HG03175 (cell line): ENCODE data around the gene CCT5.
"Not testable (repeated sequence)": the region's sequence is repeated elsewhere in the genome, so short reads cannot be mapped to it uniquely, and the experiment has no call there.

Experiments used
- ATAC-seq: cut with Tn5 transposase; IDR thresholded peaks from one replicate; pipeline ENCODE4 v1.9.1; 2021; ENCODE audit warnings: mild to moderate bottlenecking, moderate library complexity; ENCODE audit not compliant: unreplicated experiment

The CCT5 gene

GRCh38 chr5:10244342-10244944 is 5.6 kb upstream of the CCT5 start:
- ATAC-seq: no peak

DNA sequence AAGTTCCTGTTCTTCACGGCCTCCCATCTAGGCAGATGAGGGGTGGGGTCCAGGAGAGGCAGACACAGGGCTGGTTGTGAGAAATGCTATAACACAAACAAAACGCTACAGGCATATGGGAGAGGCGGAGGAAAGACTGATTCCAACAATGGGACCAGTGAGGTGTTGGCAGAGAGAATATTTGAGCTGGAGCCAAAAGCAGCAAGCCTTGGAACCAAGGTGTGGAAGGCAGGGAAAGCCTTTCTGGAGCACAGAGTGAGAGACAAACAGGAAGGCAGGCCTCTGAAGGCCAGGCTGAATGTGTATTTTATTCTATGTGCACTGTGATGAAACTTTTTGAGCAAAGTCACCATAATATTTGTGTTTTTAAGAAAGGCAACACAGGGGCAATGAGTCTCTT is 3.3 kb upstream of the CCT5 start:
- no peak for ATAC-seq

DNA sequence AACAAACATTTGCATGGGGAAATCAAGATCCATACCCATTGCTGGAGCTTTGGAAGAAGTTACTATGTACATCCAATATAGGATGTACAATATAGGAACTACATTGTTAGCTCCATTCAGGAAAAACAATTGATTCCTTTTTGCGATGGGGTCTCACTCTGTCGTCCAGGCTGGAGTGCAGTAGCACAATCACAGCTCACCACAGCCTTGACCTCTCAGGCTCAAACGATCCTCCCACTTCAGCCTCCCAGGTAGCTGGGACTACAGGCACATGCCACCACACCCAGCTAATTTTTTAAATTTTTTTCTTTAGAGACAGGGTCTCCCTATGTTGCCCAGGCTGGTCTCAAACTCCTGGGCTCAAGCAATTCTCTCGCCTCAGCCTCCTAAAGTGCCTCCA is 2.9 kb upstream of the CCT5 start:
- ATAC-seq: not testable (repeated sequence)

- ATAC-seq: peak; percentile 3
Measured at GRCh38 chr5:10248378-10249260, 1.5 kb upstream of the CCT5 start.

- peak; percentile 13 for ATAC-seq
Measured at GRCh38 chr5:10250806-10251276, 761 bp downstream of the CCT5 start.

- ATAC-seq: no peak
Measured at GRCh38 chr5:10251405-10251804, 1.3 kb downstream of the CCT5 start.

DNA sequence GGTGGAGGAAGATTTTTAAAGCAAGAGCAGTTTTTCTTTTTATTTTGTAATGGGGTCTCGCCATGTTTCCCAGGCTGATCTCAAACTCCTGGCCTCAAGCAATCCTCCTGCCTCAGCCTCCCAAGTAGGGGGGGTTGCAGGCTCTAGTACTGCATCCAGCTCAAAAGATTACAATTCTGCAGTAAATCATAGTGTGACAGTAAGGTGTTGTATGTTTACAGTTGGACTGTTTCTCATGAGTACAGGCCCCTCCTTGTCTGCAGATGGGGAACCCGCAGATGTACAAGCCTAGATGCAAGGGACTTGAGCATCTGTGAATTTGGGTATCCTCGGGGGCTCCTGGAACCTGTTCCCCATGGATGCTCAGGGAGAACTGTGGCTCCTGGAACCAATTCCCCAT is 3.3 kb downstream of the CCT5 start:
- no peak for ATAC-seq

- ATAC-seq: no peak
Measured at GRCh38 chr5:10254686-10255085, 4.6 kb downstream of the CCT5 start.

DNA sequence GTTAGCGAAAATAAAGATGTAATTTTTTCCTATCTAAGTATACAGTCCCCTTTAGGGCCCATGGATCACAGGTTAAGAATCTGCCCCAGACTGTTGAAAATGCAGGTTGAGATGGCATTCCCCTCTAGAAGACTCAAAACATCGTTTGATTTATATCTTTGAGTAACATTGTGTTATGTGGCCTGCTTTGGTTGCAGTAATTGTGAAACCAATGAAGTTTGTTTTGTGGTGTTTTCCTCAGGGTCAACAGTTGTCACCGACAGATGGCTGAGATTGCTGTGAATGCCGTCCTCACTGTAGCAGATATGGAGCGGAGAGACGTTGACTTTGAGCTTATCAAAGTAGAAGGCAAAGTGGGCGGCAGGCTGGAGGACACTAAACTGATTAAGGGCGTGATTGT is 7.8 kb downstream of the CCT5 start:
- no peak for ATAC-seq

GRCh38 chr5:10259899-10260298 is 9.8 kb downstream of the CCT5 start:
- no peak for ATAC-seq

DNA sequence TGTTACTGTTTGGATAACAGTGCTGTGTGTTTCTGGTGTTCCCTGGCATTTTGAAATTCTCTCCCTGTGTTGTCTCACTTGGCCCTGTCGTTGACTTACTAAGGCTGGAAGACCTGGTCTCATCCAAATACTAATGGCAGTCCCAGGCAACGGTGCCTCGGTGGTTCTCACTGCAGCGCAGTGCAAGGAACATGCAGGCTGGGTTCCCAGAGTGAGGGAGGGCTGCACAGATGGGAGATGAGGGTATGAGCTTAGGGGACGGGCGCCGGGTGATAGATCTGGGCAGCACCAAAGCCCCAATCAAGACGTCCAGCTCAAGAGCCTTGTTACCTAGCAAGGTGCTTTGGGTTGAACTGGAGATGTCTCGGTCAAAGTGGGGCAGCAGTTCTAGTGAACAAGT is 11.0 kb downstream of the CCT5 start:
- ATAC-seq: no peak

GRCh38 chr5:10262121-10262774 is 12.2 kb downstream of the CCT5 start:
- no peak for ATAC-seq

- no peak for ATAC-seq
Measured at GRCh38 chr5:10262995-10263394, 12.9 kb downstream of the CCT5 start.

DNA sequence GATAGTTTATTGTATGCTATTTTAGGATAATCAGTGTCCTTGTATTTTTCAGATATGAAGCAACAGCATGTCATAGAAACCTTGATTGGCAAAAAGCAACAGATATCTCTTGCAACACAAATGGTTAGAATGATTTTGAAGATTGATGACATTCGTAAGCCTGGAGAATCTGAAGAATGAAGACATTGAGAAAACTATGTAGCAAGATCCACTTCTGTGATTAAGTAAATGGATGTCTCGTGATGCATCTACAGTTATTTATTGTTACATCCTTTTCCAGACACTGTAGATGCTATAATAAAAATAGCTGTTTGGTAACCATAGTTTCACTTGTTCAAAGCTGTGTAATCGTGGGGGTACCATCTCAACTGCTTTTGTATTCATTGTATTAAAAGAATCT is 14.5 kb downstream of the CCT5 start:
- ATAC-seq: no peak

DNA sequence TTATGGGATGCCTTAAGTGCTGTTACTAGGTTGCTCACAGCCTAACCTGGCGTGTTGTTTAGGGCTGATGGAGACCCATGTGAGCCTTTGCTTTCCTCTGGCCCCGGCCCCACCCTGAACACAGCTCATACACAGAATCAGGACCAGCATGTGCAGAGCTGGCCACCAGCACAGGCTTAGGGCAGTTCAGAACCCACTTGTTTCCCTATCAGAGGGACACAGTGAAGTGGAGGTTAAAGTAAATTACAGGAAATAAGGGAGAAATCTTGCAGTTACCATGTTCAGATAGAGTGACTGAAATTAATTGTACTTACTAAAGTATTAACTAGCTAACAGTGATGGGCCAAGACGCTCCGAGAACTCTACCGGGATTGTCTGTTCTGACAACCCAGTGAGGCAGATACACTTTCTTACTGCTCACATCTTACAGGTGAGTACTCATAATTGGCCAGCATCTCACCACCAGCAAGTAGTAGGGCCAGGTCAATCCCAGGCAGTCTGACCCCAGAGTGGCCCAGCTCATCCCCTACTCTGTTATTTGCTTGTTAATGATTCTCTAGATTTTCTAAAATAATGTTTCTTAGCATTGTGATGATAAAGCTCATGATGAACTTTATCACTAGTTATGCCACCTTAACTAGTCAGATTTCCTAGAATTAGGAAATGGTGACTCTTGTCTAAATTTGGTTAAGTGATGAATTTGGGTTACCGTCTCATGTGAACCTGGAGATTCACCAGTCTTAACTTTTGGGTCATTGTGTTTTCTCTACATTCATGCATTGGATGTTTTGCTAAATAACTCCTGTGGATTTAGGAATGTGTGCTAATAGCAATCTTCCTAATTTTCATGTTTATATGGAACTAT is 15.4 kb downstream of the CCT5 start:
- no peak for ATAC-seq

GRCh38 chr5:10266137-10266536 is 16.1 kb downstream of the CCT5 start:
- no peak for ATAC-seq

DNA sequence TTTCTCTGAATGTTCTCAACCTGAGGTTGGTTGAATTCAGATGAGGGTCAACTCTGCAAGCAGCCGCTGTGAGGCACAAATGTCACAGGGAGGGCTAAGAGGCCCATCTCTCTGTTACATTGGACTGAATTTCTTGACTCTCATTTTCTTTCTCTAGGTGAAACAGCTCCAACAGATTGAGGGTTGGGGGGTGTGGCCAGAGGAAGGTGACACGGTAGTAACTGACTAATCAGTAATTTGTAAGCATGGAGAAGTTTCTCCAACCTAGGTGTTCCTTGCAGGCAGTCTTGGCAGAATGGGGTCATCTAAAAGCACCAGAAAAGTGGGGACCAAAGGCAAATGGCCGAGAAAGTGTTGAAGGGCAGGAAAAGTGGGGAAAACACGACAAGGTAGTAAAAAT is 16.8 kb downstream of the CCT5 start:
- ATAC-seq: no peak

DNA sequence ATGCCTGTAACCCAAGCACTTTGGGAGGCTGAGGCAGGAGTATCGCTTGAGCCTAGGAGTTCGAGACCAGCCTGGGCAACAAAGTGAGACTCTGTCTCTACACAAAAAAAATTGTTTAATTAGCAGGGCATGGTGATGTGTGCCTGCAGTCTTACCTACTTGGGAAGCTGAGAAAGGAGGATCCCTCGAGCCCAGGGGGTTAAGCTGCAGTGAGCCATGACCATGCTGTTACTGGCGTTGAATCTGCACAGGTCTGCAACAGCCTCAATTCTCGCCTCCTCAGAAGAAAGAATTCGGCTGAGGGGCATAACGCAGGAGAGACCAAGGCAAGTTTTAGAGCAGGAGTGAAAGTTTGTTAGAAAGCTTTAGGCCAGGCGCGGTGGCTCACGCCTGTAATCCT is 18.0 kb downstream of the CCT5 start:
- no peak for ATAC-seq

DNA sequence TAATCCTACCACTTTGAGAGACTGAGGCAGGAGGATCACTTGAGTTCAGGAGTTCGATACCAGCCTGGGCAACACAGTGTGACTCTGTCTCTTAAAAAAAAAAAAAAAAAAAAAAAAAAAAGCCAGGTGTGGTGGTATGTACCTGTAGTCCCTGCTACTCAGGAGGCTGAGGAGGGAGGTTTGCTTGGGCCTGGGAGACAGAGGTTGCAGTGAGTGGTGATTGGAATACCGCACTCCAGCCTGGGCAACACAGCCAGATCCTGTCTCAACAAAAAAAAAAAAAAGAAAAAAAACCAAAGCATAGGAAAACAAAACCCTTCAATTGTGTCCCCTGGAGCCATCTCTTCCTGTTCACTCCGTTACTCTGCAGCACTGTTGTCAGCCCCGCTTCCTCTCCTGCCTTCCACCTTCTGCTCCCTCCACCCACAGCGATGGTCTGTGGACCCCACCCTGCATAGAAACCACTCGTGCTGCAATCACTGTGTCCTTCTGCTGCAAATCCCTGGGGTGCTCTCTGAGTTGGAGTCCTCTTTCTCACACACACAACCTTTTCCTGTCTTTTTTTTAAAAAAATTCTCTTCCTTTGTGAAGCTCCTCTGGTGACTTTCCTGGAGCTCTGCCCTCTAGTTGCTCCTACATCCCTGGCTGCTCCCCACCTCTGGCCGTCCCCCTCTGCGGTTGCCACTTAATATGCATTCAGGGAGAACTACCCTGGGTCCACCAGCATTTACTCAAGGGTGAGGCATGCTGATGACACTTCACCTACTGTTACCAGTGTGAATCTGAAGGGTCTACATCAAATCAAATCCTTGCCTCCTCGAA is 22.2 kb downstream of the CCT5 start:
- ATAC-seq: no peak

DNA sequence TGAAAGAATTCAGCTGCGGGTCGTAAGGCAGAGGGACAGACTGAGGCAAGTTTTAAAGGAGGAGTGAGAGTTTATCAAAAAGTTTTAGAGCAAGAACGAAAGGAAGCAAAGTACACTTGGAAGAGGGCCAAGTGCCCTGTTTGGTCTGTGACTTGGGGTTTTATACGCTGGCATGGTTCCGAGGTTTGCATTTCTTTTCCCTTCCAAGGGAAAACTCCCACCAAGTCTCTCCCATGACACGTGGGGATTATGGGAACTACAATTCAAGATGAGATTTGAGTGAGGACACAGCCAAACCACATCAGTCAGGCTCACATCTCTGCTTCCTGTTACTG is 22.8 kb downstream of the CCT5 start:
- not testable (repeated sequence) for ATAC-seq
